ENCODE measurements around the gene OAF.
"Not testable (repeated sequence)": the region's sequence is repeated elsewhere in the genome, so short reads cannot be mapped to it uniquely, and the experiment has no call there.

The OAF gene

GRCh38 chr11:120244476-120245365 is 33.9 kb downstream of the OAF start:
- no peak for DNase-seq

GRCh38 chr11:120245434-120245833 is 34.6 kb downstream of the OAF start:
- no peak for DNase-seq

- no peak for DNase-seq
Measured at GRCh38 chr11:120248551-120249278, 37.9 kb downstream of the OAF start.

GRCh38 chr11:120249279-120250262 is 38.7 kb downstream of the OAF start:
- DNase-seq, result no peak

GRCh38 chr11:120253377-120253776 is 42.5 kb downstream of the OAF start:
- DNase-seq, result not testable (repeated sequence)

- no peak for DNase-seq
Measured at GRCh38 chr11:120254788-120255518, 44.1 kb downstream of the OAF start.

GRCh38 chr11:120255519-120255866 is 44.7 kb downstream of the OAF start:
- no peak for DNase-seq

- DNase-seq, result no peak
Measured at GRCh38 chr11:120256178-120256577, 45.3 kb downstream of the OAF start.

GRCh38 chr11:120256779-120257178 is 45.9 kb downstream of the OAF start:
- DNase-seq, result no peak

GRCh38 chr11:120257346-120257745 is 46.5 kb downstream of the OAF start:
- no peak for DNase-seq

- DNase-seq, result no peak
Measured at GRCh38 chr11:120258661-120259060, 47.8 kb downstream of the OAF start.

- no peak for DNase-seq
Measured at GRCh38 chr11:120259241-120259640, 48.4 kb downstream of the OAF start.

GRCh38 chr11:120259988-120260565 is 49.2 kb downstream of the OAF start:
- DNase-seq, result no peak

GRCh38 chr11:120260616-120261015 is 49.8 kb downstream of the OAF start:
- DNase-seq, result no peak

GRCh38 chr11:120261321-120261720 is 50.5 kb downstream of the OAF start:
- no peak for DNase-seq

- DNase-seq, result no peak
Measured at GRCh38 chr11:120261931-120262330, 51.1 kb downstream of the OAF start.

GRCh38 chr11:120267319-120267718 is 56.5 kb downstream of the OAF start:
- DNase-seq, result no peak

GRCh38 chr11:120268686-120269085 is 57.9 kb downstream of the OAF start:
- no peak for DNase-seq

- no peak for DNase-seq
Measured at GRCh38 chr11:120270386-120270785, 59.6 kb downstream of the OAF start.

- no peak for DNase-seq
Measured at GRCh38 chr11:120271672-120272071, 60.8 kb downstream of the OAF start.

GRCh38 chr11:120272303-120272702 is 61.5 kb downstream of the OAF start:
- DNase-seq, result no peak

GRCh38 chr11:120273432-120273831 is 62.6 kb downstream of the OAF start:
- no peak for DNase-seq
